Motor neuron (in vitro differentiated cells): Measurements from ENCODE around the gene ODC1. TPM values are rescaled to one million over a fixed set of nuclear protein-coding genes. Genes with fewer than 3 reads are reported as not detected.

Source experiments
- ATAC-seq, 8 experiments: fragments of 200-7000 bp; cut with Tn5 transposase; replicated peaks in 6 of 8; 2 replicates each; pipeline ENCODE4 v1.8.0; 2021; ENCODE audit warnings: mild to moderate bottlenecking in 8 of 8, moderate library complexity in 8 of 8
- H3K27ac ChIP-seq, 2 donors: fragments of 250-450 bp; sonication (Bioruptor Pico); 2 replicates each; pipeline ENCODE4 v1.9.0; 2021; ENCODE audit warnings: antibody characterized with exemption in 2 of 2, mild to moderate bottlenecking in 2 of 2, moderate library complexity in 1 of 2
- H3K4me1 ChIP-seq, 2 donors: fragments of 250-450 bp; sonication (Bioruptor Pico); replicated peaks in 1 of 2; 2 replicates each; pipeline ENCODE4 v1.6.1; 2021; ENCODE audit warnings: antibody characterized with exemption in 2 of 2, mild to moderate bottlenecking in 2 of 2, moderate library complexity in 1 of 2
- H3K4me3 ChIP-seq, 5 donors: fragments of 250-450 bp; sonication (Bioruptor Pico); 2 replicates each; pipeline ENCODE4 v1.9.0; 2021; ENCODE audit warnings: antibody characterized with exemption in 5 of 5, mild to moderate bottlenecking in 5 of 5, moderate library complexity in 4 of 5
- WGBS, 10 experiments: fragments of 450-650 bp; shearing (Covaris generic); methylation state at CpG; one replicate each; pipeline ENCODE4 v1.0.0; 2022; 5-methylcytosine and 5-hydroxymethylcytosine counted together
- in situ Hi-C, 9 experiments: fragments of 400-800 bp; cut with MboI; loops; one replicate each; pipeline ENCODE4 v1.15.0; 2021; ENCODE audit warnings: low sequenced_read_pairs in 9 of 9, low pct_unique_long_range_greater_than_20kb in 2 of 9; ENCODE audit not compliant: unreplicated experiment in 9 of 9
- total RNA-seq, 8 experiments: library from RNA; unstranded; fragments of 300-600 nt; gene quantifications; 2 replicates each; pipeline versions ENCODE4 v1.2.3 to v1.2.4, GENCODE V29; 2022

Gene ODC1
- total RNA-seq, 8 experiments from 2014 or later = 44.7 to 401 (median 283) TPM

- H3K27ac ChIP-seq = no peak overlapping the region
- peaks cover 11 to 29% of the 10 kb centered on the region in 2 donors for H3K4me1 ChIP-seq
- WGBS, 10 experiments = 60 to 93% (median 83%) methylated on average over 1 to 18 of the region's 22 CpGs; no CpG with 5 or more reads in 4 of the 10 experiments
- in situ Hi-C loops = no loop called here
- no peak overlapping the region for H3K4me3 ChIP-seq
- peak in 1 of 8 experiments; percentile 29 for ATAC-seq
Observed at GRCh38 chr2:10475811-10476660, 27.9 kb upstream of the ODC1 start.

GRCh38 chr2:10475221-10475722 is 27.1 kb upstream of the ODC1 start:
- 67 to 96% (median 87%) methylated on average over 3 to 7 of the region's 21 CpGs; no CpG with 5 or more reads in 7 of the 10 experiments for WGBS, 10 experiments
- Histone ChIP-seq H3K27ac (no peak overlapping the region), H3K4me3 (no peak overlapping the region), H3K4me1 (peaks cover 11 to 29% of the 10 kb centered on the region in 2 donors)
- peak in 1 of 8 experiments; percentile 19 for ATAC-seq
- in situ Hi-C loops = no loop called here

GRCh38 chr2:10473121-10473756 is 25.1 kb upstream of the ODC1 start:
- Histone ChIP-seq H3K27ac (no peak overlapping the region), H3K4me3 (no peak overlapping the region), H3K4me1 (peaks cover 0 to 13% of the 10 kb centered on the region in 2 donors)
- WGBS, 10 experiments = 38 to 100% (median 84%) methylated on average over 1 to 5 of the region's 5 CpGs; no CpG with 5 or more reads in 2 of the 10 experiments
- in situ Hi-C loops = loop anchor here in 4 of 9 experiments (25.0 kb wide), 2 partner anchors 164 to 189 kb away; no protein-coding TSS in a partner anchor
- no peak for ATAC-seq

- Histone ChIP-seq H3K27ac (no peak overlapping the region), H3K4me1 (peaks cover 0 to 6% of the 10 kb centered on the region in 2 donors), H3K4me3 (no peak overlapping the region)
- 40 to 100% (median 71%) methylated on average over 1 to 2 of the region's 2 CpGs; no CpG with 5 or more reads in 3 of the 10 experiments for WGBS, 10 experiments
- ATAC-seq = no peak
- in situ Hi-C loops = loop anchor here in 4 of 9 experiments (25.0 kb wide), 2 partner anchors 165 to 190 kb away; no protein-coding TSS in a partner anchor
Observed at GRCh38 chr2:10471955-10472354, 23.8 kb upstream of the ODC1 start.

GRCh38 chr2:10471046-10471571 is 23.0 kb upstream of the ODC1 start:
- in situ Hi-C loops = loop anchor here in 4 of 9 experiments (25.0 kb wide), 2 partner anchors 166 to 191 kb away; no protein-coding TSS in a partner anchor
- no peak for ATAC-seq

GRCh38 chr2:10469955-10470608 is 22.0 kb upstream of the ODC1 start:
- Histone ChIP-seq H3K4me1 (no peaks in the 10 kb centered on the region), H3K4me3 (no peak overlapping the region), H3K27ac (no peak overlapping the region)
- ATAC-seq = no peak
- 33 to 100% (median 63%) methylated on average over 2 to 6 of the region's 12 CpGs; no CpG with 5 or more reads in 4 of the 10 experiments for WGBS, 10 experiments
- in situ Hi-C loops = loop anchor here in 4 of 9 experiments (25.0 kb wide), 2 partner anchors 167 to 192 kb away; no protein-coding TSS in a partner anchor

More at GRCh38 chr2:10471046-10471571, 23.0 kb upstream of the ODC1 start:
- Histone ChIP-seq H3K4me3 (no peak overlapping the region), H3K4me1 (peaks cover 0 to 6% of the 10 kb centered on the region in 2 donors), H3K27ac (no peak overlapping the region)
- WGBS, 10 experiments = 20 to 91% (median 71%) methylated on average over 1 to 11 of the region's 15 CpGs; no CpG with 5 or more reads in 3 of the 10 experiments

GRCh38 chr2:10469301-10469700 is 21.2 kb upstream of the ODC1 start:
- ATAC-seq = no peak
- in situ Hi-C loops = loop anchor here in 4 of 9 experiments (25.0 kb wide), 2 partner anchors 168 to 193 kb away; no protein-coding TSS in a partner anchor
- Histone ChIP-seq H3K4me3 (no peak overlapping the region), H3K27ac (no peak overlapping the region), H3K4me1 (no peaks in the 10 kb centered on the region)
- 60 to 88% (median 77%) methylated on average over 1 of the region's 4 CpGs; no CpG with 5 or more reads in 6 of the 10 experiments for WGBS, 10 experiments

- peak in 3 of 8 experiments; percentile 24 to 28 (median 27) for ATAC-seq
- in situ Hi-C loops = loop anchor here in 4 of 9 experiments (25.0 kb wide), 2 partner anchors 170 to 195 kb away; no protein-coding TSS in a partner anchor
- H3K4me1 ChIP-seq = no peaks in the 10 kb centered on the region
- H3K27ac ChIP-seq = no peak overlapping the region
- no peak overlapping the region for H3K4me3 ChIP-seq
- WGBS, 10 experiments = 78% methylated on average over 5 of the region's 15 CpGs; no CpG with 5 or more reads in 9 of the 10 experiments
Observed at GRCh38 chr2:10467401-10467800, 19.3 kb upstream of the ODC1 start.

GRCh38 chr2:10466801-10467200 is 18.7 kb upstream of the ODC1 start:
- Histone ChIP-seq H3K27ac (no peak overlapping the region), H3K4me1 (no peaks in the 10 kb centered on the region), H3K4me3 (no peak overlapping the region)
- 44 to 100% (median 74%) methylated on average over 1 to 8 of the region's 11 CpGs; no CpG with 5 or more reads in 4 of the 10 experiments for WGBS, 10 experiments
- in situ Hi-C loops = loop anchor here in 4 of 9 experiments (25.0 kb wide), 2 partner anchors 170 to 196 kb away; no protein-coding TSS in a partner anchor
- ATAC-seq = no peak

- 61 to 100% (median 100%) methylated on average over 2 to 5 of the region's 5 CpGs; no CpG with 5 or more reads in 3 of the 10 experiments for WGBS, 10 experiments
- no peak for ATAC-seq
Observed at GRCh38 chr2:10465910-10466309, 17.8 kb upstream of the ODC1 start.

GRCh38 chr2:10462178-10463083 is 14.3 kb upstream of the ODC1 start:
- no peak for ATAC-seq
- no peaks in the 10 kb centered on the region for H3K4me1 ChIP-seq
- no peak overlapping the region for H3K4me3 ChIP-seq
- 0 to 90% (median 28%) methylated on average over 2 to 6 of the region's 15 CpGs; no CpG with 5 or more reads in 1 of the 10 experiments for WGBS, 10 experiments
- in situ Hi-C loops = loop anchor here in 4 of 9 experiments (25.0 kb wide), 2 partner anchors 175 to 200 kb away; no protein-coding TSS in a partner anchor
- no peak overlapping the region for H3K27ac ChIP-seq

More at GRCh38 chr2:10465910-10466309, 17.8 kb upstream of the ODC1 start:
- Histone ChIP-seq H3K27ac (no peak overlapping the region), H3K4me1 (no peaks in the 10 kb centered on the region), H3K4me3 (no peak overlapping the region)
- in situ Hi-C loops = loop anchor here in 4 of 9 experiments (25.0 kb wide), 2 partner anchors 171 to 196 kb away; no protein-coding TSS in a partner anchor
